HG03354 (cell line): ENCODE measurements around the gene ST6GALNAC6.

ENCODE experiments used
- ATAC-seq: cut with Tn5 transposase; IDR thresholded peaks from one replicate; pipeline ENCODE4 v1.9.1; 2021; ENCODE audit warnings: mild to moderate bottlenecking; ENCODE audit not compliant: unreplicated experiment, poor library complexity, severe bottlenecking

ST6GALNAC6 gene

GRCh38 chr9:127934986-127935385 lies 35.6 kb upstream of the ST6GALNAC6 start:
- ATAC-seq = no peak

GRCh38 chr9:127934248-127934647 lies 34.8 kb upstream of the ST6GALNAC6 start:
- ATAC-seq = no peak

GRCh38 chr9:127931092-127931881 lies 31.9 kb upstream of the ST6GALNAC6 start:
- ATAC-seq = peak; percentile 37

- peak; percentile 79 for ATAC-seq
Measured at GRCh38 chr9:127930231-127931091, 31.1 kb upstream of the ST6GALNAC6 start, which contains the start of gene PIP5KL1. PIP5KL1 (minus strand) TSS chr9:127930777; CDS start chr9:127930752, 25 bp downstream.

GRCh38 chr9:127929625-127929979 lies 30.2 kb upstream of the ST6GALNAC6 start:
- no peak for ATAC-seq

DNA sequence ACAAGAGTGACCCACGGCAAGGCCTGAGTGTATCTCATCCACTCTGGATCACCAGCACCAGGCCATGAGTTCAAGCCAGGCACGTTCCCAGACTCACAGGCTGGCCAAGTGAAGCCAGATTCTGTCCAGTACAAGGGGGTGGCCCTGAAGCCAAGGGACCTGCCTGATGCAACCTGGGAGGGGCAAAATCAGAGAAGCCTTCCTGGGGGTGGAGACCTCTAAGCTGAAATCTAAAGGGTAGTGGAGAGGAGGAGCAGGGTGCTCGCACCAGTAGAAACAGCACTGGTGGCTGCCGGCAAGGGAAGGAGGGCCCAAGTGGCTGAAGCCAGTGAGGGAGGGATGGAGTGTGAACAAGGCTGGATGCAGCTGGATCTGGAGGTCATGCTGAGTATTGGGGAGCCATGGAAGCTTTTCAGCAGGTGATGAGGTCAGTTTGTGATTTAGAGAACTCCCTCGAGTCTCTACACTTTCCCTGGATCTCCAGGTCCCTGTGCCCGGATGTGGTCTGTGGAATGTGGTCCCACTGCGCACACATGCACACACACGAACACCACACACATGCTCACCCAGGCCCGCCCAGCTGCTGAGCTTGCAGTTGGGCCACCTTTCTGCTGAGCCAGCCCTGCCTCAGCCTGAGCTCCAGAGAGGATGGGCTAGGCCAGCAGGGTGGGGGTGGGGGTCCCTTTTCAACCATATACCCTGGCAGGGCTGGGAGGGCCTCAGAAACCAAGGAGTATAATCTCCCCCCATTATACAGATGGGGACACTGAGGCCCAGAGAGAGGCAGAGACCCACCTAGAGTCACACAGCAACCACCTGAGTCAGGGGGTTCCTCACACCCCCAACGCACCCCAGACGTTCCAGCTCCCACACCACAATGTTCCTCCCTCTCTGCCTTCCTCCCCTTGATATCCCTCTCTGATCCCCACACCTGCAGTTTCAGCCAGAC lies 29.5 kb upstream of the ST6GALNAC6 start:
- no peak for ATAC-seq

- no peak for ATAC-seq
Measured at GRCh38 chr9:127927988-127928675, 28.7 kb upstream of the ST6GALNAC6 start.

- no peak for ATAC-seq
Measured at GRCh38 chr9:127927201-127927987, 28.0 kb upstream of the ST6GALNAC6 start.

- ATAC-seq = no peak
Measured at GRCh38 chr9:127926906-127927200, 27.4 kb upstream of the ST6GALNAC6 start.

GRCh38 chr9:127925959-127926905 lies 26.8 kb upstream of the ST6GALNAC6 start:
- ATAC-seq = no peak

- ATAC-seq = no peak
Measured at GRCh38 chr9:127924736-127925444, 25.5 kb upstream of the ST6GALNAC6 start.

DNA sequence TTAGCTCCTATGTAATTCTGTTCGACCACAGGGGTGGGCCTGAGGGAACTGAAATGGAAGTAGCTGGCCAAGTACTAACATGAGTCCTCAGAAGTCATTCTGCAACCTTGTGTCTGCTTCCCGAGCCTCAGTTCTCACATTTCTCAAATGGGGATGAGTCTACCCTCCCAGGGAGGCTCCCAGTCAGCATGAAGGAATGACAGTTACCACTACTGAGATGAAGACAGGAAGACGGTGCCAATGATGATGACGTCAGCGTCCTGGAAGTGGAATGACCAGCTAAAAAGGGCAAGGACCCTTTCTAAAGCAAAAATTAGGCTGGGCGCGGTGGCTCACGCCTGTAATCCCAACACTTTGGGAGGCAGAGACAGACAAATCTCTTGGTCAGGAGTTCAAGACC lies 24.4 kb upstream of the ST6GALNAC6 start:
- ATAC-seq = no peak

- no peak for ATAC-seq
Measured at GRCh38 chr9:127923046-127923445, 23.6 kb upstream of the ST6GALNAC6 start.

- ATAC-seq = no peak
Measured at GRCh38 chr9:127921557-127922120, 22.2 kb upstream of the ST6GALNAC6 start.

- no peak for ATAC-seq
Measured at GRCh38 chr9:127920794-127921193, 21.4 kb upstream of the ST6GALNAC6 start.

DNA sequence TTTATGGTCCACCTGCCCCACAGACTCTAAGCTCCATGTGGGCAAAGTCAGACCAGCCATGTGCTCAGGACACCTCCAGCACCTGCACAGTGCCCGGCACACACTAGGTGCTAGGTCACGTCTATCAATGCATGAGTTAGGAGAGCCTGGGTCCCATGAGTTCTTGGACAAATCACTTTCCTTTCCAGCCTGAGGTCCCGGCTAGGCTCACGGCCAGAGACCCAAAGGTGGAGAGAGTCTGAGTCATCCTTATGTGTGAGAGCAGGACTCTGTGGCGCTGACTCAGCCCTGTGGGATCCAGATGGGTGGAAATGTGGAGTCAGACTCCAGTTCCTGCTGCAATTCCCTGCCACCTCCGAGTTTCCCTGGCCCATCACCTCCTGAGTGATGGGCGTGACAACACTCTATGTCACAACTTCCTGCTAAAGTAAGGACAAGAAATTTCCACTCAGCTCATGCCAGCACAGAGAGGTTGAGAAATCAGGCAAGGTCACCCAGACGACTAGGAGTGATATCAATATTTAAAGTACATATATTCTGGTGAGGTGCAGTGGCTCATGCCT lies 19.9 kb upstream of the ST6GALNAC6 start:
- ATAC-seq = no peak
